ENCODE measurements around the gene ADGRL3. TPM values are rescaled to one million over a fixed set of nuclear protein-coding genes. Genes with fewer than 3 reads are reported as not detected.

ADGRL3 gene
- total RNA-seq, 1 donor from 2014 or later = 0.12 TPM

DNA sequence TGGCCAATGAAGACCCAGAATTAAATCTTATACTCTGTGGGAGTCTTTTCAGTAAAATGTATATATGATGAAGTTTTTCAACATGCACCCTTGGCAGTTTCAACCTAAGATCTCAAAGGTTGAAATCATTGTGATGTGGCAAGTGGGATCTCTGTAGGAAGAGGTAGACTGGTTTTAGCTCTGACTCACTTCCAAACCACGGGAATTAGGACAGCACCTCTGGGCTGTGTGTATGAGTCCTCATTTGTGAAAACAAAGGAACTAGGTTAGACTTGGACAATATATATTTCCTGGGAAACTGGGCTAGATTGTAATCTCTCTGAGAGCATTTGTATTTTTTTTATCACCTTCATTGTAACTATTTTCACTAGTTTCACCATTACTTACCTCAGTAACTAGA lies 333.0 kb downstream of the ADGRL3 start:
- no peak for TF ChIP-seq CTCF (conservative IDR thresholded peaks at IDR 0.05; ENCODE audit: low read depth, low read length)
- no peak for DNase-seq (ENCODE audit: low read depth)
- H3K4me3 ChIP-seq (ENCODE audit: low read depth, low read length) = no peak overlapping the region

DNA sequence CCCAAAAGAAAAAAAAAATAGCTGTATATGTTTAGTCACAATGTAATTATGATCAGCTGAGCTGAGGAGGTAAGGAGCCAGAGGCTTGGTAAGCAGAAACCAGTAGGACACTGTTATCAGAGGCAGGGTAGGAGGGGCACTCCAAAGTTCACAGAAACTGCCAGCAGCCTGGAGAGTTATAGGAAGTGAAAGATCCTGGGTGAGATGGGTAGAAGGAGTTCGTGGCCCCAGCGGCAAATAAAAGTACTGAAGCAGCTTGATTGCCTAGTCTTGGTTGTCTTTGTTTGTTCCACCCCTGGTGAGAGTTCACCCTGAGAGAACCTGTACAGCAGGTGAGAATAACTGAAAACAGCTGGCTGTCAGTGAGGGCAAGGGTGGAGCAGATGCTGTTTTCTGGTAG lies 340.8 kb downstream of the ADGRL3 start:
- no peak for TF ChIP-seq CTCF (conservative IDR thresholded peaks at IDR 0.05; ENCODE audit: low read depth, low read length)
- no peak overlapping the region for H3K4me3 ChIP-seq (ENCODE audit: low read depth, low read length)
- no peak for DNase-seq (ENCODE audit: low read depth)

DNA sequence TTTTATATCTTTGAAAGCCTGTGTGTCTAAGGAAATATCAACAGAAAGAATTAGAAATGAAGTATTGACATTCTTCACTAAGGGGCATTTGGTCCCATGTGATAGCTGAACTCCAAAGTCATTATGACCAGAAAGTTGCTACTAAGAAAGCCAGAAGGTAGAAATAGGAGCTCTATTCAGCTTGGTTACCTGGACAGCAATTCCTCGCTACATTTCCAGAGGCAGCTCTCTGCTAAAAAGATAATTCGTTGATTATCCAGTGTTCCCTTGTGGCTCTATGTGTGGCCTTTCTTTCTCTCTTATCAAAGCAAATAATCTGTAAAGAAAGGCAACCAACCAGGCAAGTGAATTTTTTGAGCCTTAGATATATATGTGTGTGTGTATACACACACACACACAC lies 341.3 kb downstream of the ADGRL3 start:
- TF ChIP-seq CTCF (conservative IDR thresholded peaks at IDR 0.05; ENCODE audit: low read depth, low read length) = no peak
- no peak for DNase-seq (ENCODE audit: low read depth)
- no peak overlapping the region for H3K4me3 ChIP-seq (ENCODE audit: low read depth, low read length)

DNA sequence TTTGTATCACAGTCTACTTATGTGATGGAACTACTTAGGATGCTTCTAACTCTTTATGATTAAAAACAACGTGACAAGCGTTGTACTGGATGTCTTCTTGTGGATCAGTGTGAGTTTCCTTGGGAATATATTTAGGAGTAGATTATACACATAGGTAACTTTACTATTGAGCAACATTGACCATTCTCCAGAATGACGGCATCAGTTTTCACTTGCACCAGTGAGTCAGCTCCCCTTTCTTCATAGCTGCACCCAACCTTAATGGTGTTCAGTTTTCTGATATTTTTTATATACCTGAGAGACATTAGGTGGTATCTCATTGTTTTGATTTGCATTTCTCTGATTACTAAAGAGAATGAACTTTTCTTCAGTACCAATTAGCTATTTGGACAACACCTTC lies 343.9 kb downstream of the ADGRL3 start:
- no peak overlapping the region for H3K4me3 ChIP-seq (ENCODE audit: low read depth, low read length)
- DNase-seq (ENCODE audit: low read depth) = no peak
- no peak for TF ChIP-seq CTCF (conservative IDR thresholded peaks at IDR 0.05; ENCODE audit: low read depth, low read length)

GRCh38 chr4:61545902-61546480 lies 345.9 kb downstream of the ADGRL3 start:
- DNase-seq (ENCODE audit: low read depth) = no peak
- no peak overlapping the region for H3K4me3 ChIP-seq (ENCODE audit: low read depth, low read length)
- no peak for TF ChIP-seq CTCF (conservative IDR thresholded peaks at IDR 0.05; ENCODE audit: low read depth, low read length)

DNA sequence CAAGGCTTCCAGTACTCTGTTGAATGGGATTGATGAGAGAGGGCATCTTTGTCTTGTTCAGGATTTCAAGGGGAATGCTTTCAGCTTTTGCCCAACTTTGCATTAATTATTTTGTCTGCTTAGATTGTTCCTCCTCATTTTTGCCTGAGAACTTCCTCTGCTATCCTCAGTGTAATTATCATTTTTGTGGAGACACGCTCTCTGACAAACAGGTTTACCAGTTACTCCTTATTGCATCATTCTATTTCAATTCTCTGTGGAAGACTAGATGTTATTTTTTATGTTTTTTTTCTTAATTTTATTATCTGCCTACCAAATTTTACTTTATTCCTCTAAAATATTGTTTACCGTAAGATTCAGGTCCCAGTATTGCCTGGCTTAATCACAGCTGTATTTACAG lies 349.2 kb downstream of the ADGRL3 start:
- TF ChIP-seq CTCF (conservative IDR thresholded peaks at IDR 0.05; ENCODE audit: low read depth, low read length) = no peak
- H3K4me3 ChIP-seq (ENCODE audit: low read depth, low read length) = no peak overlapping the region
- no peak for DNase-seq (ENCODE audit: low read depth)

DNA sequence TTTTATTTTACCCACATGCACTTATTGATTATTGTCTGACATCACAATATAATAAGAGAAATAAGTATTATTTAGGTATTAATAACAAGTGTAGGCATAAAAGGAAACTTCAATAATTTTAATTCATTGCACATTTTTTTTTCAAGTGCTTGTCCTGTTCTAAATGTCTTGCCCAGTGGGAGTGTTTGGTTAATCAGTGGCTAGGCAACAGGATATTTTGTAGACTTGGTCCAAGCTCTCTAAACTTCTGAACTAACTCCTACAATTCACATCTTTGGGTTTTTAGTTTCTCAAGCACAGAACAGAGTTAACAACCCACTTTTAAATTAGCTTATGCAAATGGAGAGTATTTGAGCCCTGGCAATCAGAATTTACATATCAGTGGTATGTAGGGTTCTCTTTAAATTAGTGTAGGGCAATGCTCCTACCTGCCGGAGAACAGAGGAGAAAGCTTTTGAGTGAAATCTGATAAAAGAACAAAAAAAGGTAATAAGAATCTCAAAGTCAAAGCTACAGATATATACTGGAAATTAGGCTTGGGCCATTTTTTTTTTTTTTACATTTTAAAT lies 353.5 kb downstream of the ADGRL3 start:
- H3K4me3 ChIP-seq (ENCODE audit: low read depth, low read length) = no peak overlapping the region
- no peak for TF ChIP-seq CTCF (conservative IDR thresholded peaks at IDR 0.05; ENCODE audit: low read depth, low read length)
- no peak for DNase-seq (ENCODE audit: low read depth)

Data from epithelial cell of proximal tubule (primary cell).